GM21390 (cell line): Measurements from ENCODE around the gene CACNG5.
"Not testable (repeated sequence)": the region's sequence is repeated elsewhere in the genome, so short reads cannot be mapped to it uniquely, and the experiment has no call there.

Experiments used
- ATAC-seq: cut with Tn5 transposase; IDR thresholded peaks from one replicate; pipeline ENCODE4 v1.9.1; 2021; ENCODE audit not compliant: unreplicated experiment

CACNG5 gene

DNA sequence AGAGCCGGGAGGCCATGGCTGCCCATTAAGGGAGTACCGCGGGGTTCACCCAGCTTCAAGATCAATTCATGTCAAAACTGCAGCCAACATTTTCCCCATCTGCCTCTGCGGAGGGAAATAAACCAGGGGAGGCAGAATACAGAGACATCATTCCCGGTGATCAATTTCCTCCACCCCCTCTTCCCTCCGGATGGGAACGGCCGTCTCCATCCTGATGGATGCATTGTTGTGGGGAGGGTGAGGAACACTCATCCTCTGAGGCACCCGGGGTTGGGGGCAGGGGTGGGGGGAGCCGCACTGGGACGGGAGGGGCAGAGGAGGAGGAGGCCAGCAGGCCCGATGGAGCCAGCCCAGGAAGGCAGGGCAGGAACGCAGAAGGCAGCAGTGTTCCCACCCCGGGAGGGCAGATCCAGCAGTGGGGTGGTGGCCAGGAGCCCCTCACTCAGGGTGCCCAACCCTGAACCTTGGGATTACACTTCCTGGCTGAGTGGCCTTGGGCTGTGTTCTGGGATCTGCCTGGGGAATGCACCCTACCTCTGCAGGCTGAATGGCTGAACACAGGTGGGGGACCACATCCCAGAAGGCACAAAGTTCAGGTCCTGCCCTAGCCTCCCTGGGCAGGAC is 14.2 kb downstream of the CACNG5 start:
- no peak for ATAC-seq

DNA sequence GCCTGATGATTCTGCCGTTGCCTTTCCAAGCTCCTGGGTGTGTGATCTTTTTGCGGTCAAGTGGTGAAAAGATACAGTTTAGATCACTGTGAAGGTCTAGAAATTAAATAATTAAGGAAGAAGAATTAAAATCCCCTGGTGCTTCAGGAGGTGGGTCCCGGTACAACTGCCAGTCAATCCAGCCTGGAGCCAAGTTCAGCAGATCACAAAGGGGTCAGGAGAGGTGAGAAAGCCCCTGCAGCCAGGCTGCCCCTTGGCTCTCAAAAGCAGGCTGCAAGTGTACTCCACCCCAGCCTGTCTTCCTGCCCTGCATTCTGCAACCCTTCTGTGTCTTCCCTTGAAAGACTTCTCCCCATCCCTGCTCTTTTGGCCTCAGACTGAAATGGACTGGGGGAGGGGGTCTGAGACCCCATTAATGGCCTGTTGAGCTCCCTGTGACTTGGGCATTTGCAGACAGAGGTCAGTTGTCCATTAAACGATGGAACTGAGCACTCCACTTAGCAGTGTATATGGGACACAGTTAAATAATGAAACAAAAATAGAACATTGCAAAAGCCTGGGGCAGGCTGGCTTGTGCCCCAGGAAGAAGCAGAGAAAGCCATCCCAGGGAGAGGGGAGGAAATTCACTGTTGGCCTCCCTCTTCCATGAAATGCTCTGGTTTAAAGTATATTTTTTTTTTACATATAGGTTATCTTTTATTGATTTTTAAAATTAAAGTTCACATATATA is 15.1 kb downstream of the CACNG5 start:
- ATAC-seq, result no peak

DNA sequence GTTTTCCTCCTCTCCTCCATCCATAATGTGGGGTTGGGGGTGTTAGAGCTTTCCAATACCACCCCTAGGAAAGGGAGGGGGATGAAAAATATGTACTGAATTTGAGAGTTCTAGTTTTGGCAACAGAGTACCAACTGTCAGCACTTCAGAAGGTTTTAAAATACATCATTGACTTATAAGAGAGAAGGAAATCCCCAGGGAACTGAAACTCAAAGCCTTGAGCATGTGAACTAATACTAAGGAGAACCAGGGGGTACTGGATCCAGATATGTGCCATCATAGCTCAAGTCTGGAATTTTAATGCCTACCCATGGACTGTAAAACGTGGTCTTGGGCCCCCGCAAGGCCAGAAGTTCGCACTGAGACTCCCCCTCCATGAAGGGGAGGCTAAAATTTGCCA is 15.8 kb downstream of the CACNG5 start:
- ATAC-seq, result no peak

DNA sequence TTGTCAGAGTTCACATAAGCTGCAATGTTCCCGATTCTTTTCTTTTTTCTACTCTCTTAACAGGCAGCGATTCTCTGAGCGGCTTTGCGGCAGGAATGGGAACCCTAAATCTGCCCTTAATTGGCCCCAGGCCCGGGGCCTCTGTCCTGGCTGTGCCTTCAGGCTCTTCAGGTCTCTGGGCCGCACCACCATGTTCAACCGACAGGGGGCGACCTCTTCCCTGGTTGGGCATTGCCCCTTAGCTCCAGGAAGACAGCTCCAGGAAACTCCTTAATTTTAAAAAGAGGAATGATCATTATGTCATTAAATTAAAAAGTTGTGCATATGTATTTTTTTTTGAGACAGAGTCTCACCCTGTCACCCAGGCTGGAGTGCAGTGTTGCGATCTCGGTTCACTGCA is 20.3 kb downstream of the CACNG5 start:
- ATAC-seq, result no peak

DNA sequence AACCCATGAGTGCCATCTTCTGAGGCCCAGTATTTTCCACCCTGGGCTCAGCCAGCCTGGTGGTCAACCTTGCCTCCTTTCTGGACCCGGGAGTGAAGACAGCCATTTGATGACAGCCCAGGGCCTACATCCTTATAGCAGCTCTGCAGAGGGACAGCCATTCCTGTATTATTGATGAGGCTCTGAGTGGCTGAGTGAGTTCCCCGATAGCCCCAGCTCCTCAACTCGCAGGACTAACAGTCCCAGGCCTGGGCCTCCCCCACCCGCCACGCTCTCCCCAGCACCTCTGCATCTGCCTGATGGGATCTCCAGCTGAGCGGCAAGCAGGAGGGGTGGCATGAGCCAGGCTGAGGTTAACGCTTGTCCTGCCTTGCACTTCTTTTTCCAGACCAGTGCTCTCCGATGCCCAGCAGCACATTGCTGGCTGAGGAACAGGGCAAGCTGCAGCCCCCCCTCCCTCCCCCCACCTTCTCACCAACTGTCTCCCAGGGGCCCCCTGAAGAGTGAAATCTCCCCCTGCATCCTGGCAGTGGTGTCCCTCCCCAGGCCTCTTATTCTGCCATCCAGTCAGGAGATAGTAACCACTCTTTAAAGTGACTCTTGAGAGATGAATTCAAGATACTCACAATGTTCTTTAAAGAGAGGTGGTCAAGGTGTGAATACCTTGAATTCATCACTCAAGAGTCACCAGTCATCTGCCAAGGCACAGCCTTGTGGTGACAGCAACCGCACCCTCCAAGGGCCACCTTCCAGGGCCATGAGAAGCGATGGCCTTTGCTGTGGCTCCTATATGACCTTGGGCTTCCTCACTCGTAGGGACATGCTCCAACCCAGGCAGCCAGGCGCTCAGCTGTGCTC is 23.5 kb downstream of the CACNG5 start:
- no peak for ATAC-seq

DNA sequence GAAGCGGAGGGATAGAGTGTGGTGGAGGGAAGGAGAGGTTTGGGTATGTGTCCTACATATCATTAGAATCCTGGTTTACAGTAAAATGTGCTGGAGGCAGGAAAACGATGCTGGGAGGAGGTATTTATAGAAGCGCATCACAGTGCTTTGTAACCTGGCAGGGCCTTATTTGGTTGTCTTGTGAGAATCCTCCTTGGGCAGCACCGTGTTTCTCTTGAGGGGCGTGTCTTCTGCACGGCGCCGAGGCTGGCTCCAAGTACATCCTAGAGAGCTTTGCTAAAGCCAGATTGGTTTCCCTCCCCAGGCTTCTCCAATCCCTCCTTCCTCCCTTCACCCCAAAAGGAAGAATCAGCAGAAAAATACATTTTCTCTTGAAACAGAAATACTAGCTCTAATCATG is 24.4 kb downstream of the CACNG5 start:
- ATAC-seq, result no peak

DNA sequence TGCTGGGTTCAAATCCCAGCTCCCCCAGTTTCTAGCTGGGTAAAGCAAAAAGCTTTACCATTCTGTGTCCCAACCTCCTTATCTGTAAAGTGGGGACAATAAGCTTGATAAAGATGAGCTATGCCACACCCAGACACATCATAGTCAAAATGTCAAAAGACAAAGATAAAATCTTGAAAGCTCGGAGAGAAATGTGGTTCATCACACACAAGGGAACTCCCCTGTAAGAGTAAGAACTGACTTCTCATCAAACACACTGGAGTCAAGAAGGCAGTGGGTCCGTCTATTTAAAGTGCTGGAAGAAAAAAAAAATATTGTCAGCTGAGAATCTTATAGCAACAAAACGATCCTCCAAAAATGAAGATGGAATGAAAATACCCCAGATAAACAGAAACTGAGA is 25.3 kb downstream of the CACNG5 start:
- ATAC-seq, result no peak

DNA sequence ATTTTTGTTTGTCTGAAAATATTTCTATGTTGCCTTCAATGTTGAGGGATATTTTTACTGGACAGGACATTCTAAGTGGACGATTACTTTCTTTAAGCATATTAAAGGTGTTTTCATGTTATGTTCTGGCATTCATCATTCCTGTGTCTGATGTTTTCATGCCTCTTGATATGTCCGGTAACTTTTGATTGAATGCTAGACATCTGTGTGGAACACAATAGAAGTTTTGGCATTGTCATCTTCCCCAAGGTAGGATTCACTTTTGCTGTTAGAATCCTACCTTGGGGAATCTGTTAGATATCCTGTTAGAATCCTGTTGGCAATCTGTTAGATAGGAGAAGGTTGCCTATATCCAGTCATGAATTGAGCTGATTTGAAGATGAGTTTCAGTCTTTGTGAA is 28.9 kb downstream of the CACNG5 start:
- no peak for ATAC-seq

DNA sequence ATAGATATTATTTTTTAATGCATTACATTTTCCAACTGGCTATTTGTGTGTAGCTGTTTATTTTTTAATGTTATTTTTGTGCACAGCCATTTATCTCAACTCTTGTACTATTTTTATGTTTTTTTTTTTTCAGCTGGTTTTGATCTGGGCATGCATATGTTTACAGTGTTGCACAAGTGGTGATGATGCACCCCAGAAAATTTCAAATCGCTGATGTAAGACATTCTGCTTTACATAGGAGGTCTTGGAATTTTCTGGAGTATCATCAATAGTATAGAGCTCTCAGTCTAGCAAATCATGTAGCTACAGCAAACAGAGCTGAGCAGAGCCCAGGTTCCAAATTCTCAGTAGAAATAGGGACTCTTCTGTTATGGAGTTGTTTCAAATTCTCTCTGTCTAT is 30.2 kb downstream of the CACNG5 start:
- ATAC-seq, result no peak

DNA sequence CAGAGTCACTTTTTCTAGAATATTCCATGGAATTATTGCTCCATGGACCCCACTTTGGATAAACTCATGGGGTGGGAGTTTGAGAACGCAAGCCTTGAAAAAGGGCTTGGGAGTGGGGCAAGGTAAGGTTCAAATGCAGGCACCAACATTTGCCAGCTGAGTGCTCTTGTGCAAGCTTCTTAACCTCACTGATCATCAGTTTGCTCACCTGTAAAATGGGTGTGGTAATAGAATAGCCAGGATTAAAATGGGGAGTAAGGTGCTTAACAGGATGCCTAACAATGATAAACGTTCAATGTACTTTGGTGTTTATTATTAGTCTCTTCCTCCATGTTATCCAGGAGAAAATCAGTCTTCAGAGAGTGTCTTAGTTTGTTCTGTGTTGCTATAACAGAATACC is 39.0 kb downstream of the CACNG5 start:
- ATAC-seq, result no peak

DNA sequence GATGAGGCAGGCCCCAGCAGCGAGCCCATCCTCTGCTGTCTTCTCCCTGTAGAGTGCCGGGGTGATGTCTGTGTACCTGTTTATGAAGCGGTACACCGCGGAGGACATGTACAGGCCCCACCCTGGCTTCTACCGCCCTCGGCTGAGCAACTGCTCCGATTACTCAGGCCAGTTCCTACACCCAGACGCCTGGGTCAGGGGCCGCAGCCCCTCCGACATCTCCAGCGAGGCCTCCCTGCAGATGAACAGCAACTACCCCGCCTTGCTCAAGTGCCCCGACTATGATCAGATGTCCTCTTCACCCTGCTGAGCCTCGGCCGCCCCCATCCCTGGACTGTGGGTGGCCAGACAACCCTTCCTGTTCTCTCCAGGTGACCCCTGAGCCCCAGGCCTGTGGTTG is 50.0 kb downstream of the CACNG5 start:
- no peak for ATAC-seq

DNA sequence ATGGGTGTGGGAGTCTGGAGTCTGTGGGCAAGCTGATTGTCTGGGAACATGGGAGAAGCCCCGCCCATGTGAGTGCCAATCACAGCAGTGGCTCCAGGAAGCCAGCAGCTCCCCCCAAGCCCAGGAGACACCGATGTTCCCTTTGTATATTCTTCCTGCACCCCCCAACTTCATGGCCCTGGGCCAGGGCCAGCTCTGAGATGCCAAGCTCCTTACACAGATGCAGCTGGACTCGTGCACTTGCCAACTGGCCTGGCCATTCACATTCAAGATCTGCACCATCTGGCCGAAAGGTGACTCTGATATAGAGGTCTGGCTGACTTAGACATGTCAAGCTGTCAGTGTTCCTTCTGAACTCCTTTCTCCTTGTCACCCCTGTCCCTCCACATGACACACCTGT is 50.5 kb downstream of the CACNG5 start:
- ATAC-seq, result no peak

DNA sequence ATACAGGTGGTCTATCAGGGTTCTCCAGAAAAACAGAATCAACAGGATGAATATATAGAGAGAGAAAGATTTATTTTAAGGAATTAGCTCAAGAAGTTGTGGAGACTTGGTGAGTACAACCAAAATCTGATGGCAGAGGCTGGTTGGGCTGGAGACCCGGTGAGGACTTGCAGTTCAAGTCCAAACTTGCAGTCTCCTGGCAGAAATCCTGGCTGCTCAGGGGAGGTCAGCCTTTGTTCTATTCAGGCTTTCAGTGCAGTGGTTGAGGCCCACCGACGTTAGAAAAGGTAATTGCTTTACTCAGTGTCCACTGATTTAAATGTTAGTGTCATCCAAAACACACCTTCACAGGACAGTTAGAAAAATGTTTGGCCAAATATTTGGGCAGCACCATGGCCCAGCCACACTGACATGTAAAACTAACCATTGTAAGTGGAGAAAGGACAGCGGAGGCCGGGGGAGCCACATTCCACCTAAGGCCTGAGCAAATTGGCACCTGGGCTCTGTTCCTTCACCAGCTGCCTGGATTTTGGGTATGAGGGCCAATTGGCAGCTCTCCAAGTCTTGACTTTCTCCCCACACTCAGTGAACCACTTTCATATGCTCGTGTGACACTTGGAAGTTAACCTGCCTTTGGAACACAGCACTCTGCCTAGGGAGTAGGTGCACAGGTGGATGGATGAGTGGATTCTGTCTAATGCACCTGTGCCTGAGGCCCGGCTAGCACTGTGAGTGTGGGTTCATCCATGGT is 54.7 kb downstream of the CACNG5 start:
- no peak for ATAC-seq

DNA sequence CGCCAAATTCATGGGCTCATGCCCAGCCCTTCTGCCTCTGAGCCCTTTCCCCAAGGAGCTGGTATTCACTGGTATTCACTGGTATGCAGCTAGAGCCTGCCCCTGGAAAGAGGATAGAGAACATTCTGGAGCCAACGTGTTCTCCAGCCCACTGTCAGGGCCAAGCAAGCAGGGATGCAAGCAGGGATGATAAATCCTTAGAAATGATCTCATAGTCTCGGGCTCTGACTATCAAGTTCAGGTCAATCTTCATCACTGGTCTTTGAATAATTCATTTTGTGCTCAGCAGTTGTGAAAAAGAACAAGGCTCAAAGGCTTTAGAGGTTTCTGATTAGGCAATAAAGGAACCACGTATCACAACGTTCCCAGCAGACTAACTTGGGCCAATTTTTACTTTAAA is 57.3 kb downstream of the CACNG5 start:
- ATAC-seq, result no peak

DNA sequence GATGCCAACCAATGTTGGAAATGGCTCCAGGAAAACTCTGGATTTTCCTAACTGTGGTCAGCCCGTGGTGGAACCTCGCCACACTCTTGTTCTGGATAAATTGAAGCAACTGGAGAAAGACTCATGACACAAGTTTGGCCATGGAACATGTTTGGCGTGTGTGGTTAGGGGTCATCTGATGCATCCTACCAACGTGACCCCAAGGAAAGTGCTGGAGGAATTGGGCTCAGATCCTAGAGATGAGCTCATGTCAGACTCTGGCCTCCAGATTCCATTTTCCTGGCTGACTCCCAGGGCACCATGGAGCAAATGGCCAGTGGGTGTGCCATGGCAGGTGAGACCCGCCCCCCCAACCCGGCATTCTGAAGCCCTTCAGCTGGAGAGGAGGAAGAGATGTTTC is 58.5 kb downstream of the CACNG5 start:
- ATAC-seq, result no peak

DNA sequence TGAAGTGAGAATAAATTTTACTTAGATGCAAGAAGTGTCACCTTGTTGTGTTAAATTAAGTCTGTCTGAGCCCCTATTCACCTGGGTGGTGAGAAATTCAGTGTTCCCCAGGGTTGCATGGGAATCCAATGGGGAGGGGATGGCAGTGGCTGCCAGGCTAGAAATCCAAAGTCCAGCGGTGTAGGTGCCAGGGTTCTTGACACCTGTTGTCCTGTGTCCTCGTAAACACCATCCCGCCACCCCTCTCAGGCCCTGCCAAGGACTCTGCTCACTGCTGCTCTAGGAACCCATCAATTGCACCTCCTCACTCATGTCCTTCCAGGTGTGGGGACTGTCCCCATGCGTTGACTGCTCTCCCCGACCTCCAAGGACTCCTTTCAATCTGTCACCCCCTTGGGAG is 58.9 kb downstream of the CACNG5 start:
- no peak for ATAC-seq

DNA sequence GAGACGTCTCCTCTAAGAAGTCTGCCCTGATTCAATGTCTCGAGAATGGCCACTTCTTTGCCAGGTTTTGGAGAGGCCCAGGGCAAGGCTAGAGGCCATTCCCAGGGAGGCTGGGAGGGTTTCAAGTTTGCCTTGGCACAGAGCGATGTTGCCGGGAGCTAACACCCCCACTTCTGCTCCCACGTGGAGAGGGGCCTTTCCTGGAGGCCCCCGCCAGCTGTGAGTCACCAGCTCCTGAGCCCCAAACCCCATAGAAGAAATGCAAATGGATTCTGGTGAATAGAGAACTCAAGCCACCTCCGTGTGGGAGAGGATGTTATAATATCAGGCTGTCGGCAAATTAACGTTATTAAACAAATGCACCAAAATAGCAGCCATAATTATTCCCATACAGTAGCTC is 62.2 kb downstream of the CACNG5 start:
- ATAC-seq, result no peak

DNA sequence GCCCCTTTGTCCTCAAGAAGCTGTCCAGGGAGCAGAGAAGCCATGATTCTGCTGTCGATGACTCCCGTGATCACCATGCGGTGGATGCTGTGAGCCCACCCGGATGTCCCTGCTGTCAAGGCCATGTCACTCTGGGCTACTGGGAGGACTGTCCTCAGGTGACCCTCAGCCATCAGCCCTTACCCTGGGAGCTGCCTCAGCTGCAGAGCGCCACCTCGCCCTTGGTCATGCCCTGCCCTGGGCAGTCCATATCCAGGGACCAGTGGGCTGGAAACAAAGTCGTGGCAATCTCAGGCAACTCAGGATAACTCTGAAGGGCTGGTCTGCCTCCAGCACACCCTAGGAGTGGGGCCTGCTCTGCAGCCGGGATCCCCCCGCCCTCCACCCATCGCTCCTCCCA is 63.6 kb downstream of the CACNG5 start:
- no peak for ATAC-seq

DNA sequence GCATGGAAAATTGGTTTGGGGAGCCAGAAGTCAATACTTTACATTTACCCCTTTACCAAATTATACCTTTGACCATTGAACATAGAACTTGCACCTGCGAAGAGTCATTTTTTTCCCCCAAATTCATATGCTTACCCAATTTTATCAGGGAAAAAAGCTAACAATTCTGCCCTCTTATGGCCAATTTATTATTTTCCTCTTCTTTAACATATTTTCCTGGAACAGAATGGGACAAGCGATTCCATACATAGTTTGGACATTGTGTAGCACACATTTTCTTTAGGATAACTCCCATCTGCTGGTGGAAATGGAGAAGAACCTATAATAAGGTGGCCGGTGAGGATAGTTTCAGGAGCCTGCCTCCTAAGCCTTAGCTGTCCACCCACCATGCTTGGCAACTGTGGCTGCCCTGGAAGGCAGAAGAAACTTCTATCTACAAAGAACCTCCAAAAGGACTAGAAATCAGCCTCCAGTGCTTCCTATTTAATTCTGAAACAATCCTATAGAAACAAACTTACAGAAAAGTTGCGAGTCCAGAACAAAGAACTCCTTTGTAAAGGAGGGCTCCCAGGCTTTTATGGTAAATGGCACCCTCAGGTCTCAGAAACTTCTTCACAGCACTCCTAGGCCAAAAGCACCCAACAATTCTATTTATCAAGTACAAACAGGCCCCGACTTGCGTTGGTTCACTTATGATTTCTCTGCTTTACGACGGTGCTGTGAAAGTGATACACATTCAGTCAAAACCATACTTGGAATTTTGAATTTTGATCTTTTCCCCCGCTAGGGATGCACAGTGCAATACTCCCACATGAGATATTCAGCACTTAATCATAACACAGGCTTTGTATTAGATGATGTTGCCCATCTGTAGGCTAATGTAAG is 65.5 kb downstream of the CACNG5 start:
- ATAC-seq, result no peak

DNA sequence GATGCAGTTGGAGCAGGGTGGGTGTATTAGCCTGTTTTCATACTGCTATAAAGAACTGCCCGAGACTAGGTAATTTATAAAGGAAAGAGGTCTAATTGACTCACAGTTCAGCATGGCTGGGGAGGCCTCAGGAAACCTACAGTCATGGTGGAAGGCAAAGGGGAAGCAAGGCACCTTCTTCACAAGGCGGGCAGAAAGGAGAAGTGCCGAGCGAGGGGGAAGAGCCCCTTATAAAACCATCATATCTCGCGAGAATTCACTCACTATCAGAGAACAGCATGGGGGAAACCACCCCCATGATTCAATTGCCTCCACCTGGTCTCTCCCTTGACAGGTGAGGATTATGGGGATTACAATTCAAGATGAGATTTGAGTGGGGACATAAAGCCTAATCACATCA is 68.4 kb downstream of the CACNG5 start:
- not testable (repeated sequence) for ATAC-seq
